Natural killer cell (primary cell): ENCODE measurements around the gene TGM4. TPM values are rescaled to one million over a fixed set of nuclear protein-coding genes. Genes with fewer than 3 reads are reported as not detected.

Source experiments
- ATAC-seq, 3 donors: fragments of 150-1000 bp in 2 of 3; fragments of 200-7000 bp in 1 of 3; cut with Tn5 transposase; 1 replicate in 1 of 3; 2 replicates in 2 of 3; pipeline ENCODE4 v1.10.0; 2021; ENCODE audit warnings: mild to moderate bottlenecking in 2 of 3, moderate library complexity in 2 of 3
- DNase-seq, 2 donors: peaks; one replicate each; pipeline versions ENCODE4 v3.0.0 to v3.0.0-alpha.2; 2013 to 2021; ENCODE audit warnings: mixed read lengths in 1 of 2
- H3K27ac ChIP-seq: one replicate; pipeline ENCODE4 v1.5.1; 2013; ENCODE audit warnings: mild to moderate bottlenecking, low read length
- H3K27me3 ChIP-seq: one replicate; pipeline ENCODE4 v1.6.1; 2013; ENCODE audit warnings: low read length; ENCODE audit not compliant: control insufficient read depth, insufficient read depth
- H3K36me3 ChIP-seq: one replicate; pipeline ENCODE4 v1.6.1; 2013; ENCODE audit warnings: low read length; ENCODE audit not compliant: control insufficient read depth, insufficient read depth
- H3K4me1 ChIP-seq: one replicate; pipeline ENCODE4 v1.6.1; 2013; ENCODE audit warnings: low read length; ENCODE audit not compliant: control insufficient read depth, insufficient read depth
- H3K4me3 ChIP-seq: one replicate; pipeline ENCODE4 v1.5.1; 2013; ENCODE audit warnings: low read length
- H3K9me3 ChIP-seq: one replicate; pipeline ENCODE4 v1.6.1; 2013; ENCODE audit warnings: low read length; ENCODE audit not compliant: control insufficient read depth, insufficient read depth
- H3K27ac Mint-ChIP-seq, 2 donors: one replicate each; pipeline ENCODE4 v1.8.0; 2022; ENCODE audit warnings: mild to moderate bottlenecking in 2 of 2, mixed read lengths in 2 of 2, moderate library complexity in 1 of 2
- H3K27me3 Mint-ChIP-seq, 2 donors: one replicate each; pipeline ENCODE4 v1.8.0; 2022; ENCODE audit warnings: low read depth in 2 of 2, mixed read lengths in 2 of 2
- H3K36me3 Mint-ChIP-seq: one replicate; pipeline ENCODE4 v1.8.0; 2022; ENCODE audit warnings: mixed read lengths
- H3K4me1 Mint-ChIP-seq, 2 donors: one replicate each; pipeline ENCODE4 v1.8.0; 2022; ENCODE audit warnings: mixed read lengths in 2 of 2
- H3K4me3 Mint-ChIP-seq: one replicate; pipeline ENCODE4 v1.8.0; 2022; ENCODE audit warnings: mild to moderate bottlenecking, moderate library complexity, mixed read lengths
- H3K9me3 Mint-ChIP-seq, 2 donors: one replicate each; pipeline ENCODE4 v1.8.0; 2022; ENCODE audit warnings: mixed read lengths in 2 of 2
- WGBS: methylation state at CpG from one replicate; pipeline ENCODE4 v1.1.7; 2013; ENCODE audit warnings: missing lambda C conversion rate; ENCODE audit not compliant: insufficient coverage; 5-methylcytosine and 5-hydroxymethylcytosine counted together
- intact Hi-C: fragments of 100-400 bp; cut with micrococcal nuclease; formaldehyde crosslinking; loops from one replicate; pipeline ENCODE4 v1.14.2; 2022
- total RNA-seq, 4 donors: library from RNA; stranded (reverse); fragments of 120-200 nt in 1 of 4; gene quantifications; one replicate each; pipeline versions ENCODE4 v1.2.3 to v1.2.4, GENCODE V29; 2013 to 2022
- TF ChIP-seq, protein P1 (sequence below): fragments of 200-600 bp; IDR thresholded peaks from one replicate; pipeline ENCODE4 v1.8.0; 2022; ENCODE audit warnings: antibody characterized with exemption

Gene TGM4
- total RNA-seq, 3 donors from 2014 or later (not counting 1 experiment from before 2014, with no cell fraction given): not detected

DNA sequence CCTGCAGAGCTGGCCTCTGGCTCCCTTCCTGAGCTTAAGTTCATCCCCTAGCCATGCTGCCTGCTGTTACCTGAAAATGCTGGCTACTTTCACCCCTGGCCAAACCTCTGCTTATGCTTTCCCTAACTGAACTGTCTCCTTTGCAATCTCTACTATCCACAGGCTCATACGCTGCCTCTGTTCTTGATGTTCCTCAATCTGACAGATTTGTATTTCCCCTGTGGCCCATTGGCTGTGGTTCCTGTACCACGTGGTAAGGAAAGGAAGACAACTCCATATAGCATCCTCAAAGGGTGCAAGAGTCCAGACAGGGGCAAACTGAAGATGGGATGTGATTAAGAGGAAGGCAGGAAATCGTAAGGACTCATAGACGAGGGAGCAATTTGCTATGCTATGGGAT lies 33.2 kb downstream of the TGM4 start:
- ATAC-seq: no peak
- H3K27me3 Mint-ChIP-seq: peaks cover 0 to 37% of the 10 kb centered on the region in 2 donors
- H3K27ac ChIP-seq: no peak overlapping the region
- no peaks in the 10 kb centered on the region for H3K36me3 ChIP-seq
- H3K27me3 ChIP-seq: peaks cover 3% of the 10 kb centered on the region
- no peaks in the 10 kb centered on the region for H3K4me1 ChIP-seq
- no peak overlapping the region for H3K4me3 ChIP-seq
- H3K9me3 ChIP-seq: no peaks in the 10 kb centered on the region
- no peaks in the 10 kb centered on the region for H3K4me1 Mint-ChIP-seq
- WGBS: 70% methylated on average over 4 of the region's 4 CpGs
- H3K36me3 Mint-ChIP-seq: no peaks in the 10 kb centered on the region
- no peaks in the 10 kb centered on the region for H3K9me3 Mint-ChIP-seq
- DNase-seq: no peak
- TF ChIP-seq, protein P1, sequence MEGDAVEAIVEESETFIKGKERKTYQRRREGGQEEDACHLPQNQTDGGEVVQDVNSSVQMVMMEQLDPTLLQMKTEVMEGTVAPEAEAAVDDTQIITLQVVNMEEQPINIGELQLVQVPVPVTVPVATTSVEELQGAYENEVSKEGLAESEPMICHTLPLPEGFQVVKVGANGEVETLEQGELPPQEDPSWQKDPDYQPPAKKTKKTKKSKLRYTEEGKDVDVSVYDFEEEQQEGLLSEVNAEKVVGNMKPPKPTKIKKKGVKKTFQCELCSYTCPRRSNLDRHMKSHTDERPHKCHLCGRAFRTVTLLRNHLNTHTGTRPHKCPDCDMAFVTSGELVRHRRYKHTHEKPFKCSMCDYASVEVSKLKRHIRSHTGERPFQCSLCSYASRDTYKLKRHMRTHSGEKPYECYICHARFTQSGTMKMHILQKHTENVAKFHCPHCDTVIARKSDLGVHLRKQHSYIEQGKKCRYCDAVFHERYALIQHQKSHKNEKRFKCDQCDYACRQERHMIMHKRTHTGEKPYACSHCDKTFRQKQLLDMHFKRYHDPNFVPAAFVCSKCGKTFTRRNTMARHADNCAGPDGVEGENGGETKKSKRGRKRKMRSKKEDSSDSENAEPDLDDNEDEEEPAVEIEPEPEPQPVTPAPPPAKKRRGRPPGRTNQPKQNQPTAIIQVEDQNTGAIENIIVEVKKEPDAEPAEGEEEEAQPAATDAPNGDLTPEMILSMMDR: no peak
- intact Hi-C loops: no loop called here
- H3K4me3 Mint-ChIP-seq: no peak overlapping the region
- no peak overlapping the region for H3K27ac Mint-ChIP-seq

DNA sequence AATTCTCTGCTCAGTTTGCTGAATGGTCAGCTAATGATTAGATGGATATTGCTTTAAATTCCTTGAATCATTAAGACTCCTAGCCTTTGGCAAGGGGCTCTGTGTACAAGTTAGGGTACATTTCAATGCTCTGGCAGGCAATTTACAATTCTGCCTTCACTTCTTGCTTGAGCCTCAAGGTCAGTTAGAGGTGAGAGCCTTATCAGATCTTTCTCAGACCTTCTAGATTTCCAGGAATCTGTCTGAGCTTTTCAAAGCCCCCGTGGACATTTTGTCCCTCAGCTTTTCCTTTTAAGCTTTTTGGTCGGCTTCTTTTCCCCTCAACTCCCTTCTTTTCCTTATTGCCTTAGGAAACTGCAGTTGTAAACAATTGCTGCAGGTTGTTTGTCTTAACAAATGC lies 34.7 kb downstream of the TGM4 start:
- Histone ChIP-seq H3K4me1 (no peaks in the 10 kb centered on the region), H3K27ac (no peak overlapping the region), H3K36me3 (no peaks in the 10 kb centered on the region), H3K4me3 (no peak overlapping the region), H3K27me3 (peaks cover 3% of the 10 kb centered on the region), H3K9me3 (no peaks in the 10 kb centered on the region)
- ATAC-seq (no peak), DNase-seq (no peak)
- Mint-ChIP-seq H3K27me3 (peaks cover 0 to 37% of the 10 kb centered on the region in 2 donors), H3K4me3 (no peak overlapping the region), H3K4me1 (peaks cover 0 to 7% of the 10 kb centered on the region in 2 donors), H3K36me3 (no peaks in the 10 kb centered on the region), H3K27ac (no peak overlapping the region), H3K9me3 (no peaks in the 10 kb centered on the region)
- WGBS: 21% methylated on average over 2 of the region's 2 CpGs
- intact Hi-C loops: no loop called here
- TF ChIP-seq, protein P1: no peak

DNA sequence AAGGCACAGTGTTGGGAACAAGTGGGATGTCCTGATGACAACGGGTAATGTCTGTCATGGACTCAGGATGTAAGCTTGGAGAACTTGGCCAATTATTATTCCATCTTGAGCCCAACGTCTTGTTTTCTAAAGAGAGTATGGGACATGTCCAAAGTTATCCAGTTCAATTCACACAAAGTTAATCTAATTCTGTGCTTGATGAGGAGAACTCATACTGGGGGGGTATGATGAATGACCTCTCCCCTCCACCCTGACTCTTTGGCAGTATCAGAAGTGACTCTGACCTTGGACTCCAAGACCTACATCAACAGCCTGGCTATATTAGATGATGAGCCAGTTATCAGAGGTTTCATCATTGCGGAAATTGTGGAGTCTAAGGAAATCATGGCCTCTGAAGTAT lies 36.3 kb downstream of the TGM4 start:
- peaks cover 0 to 37% of the 10 kb centered on the region in 2 donors for H3K27me3 Mint-ChIP-seq
- DNase-seq: no peak
- ATAC-seq: no peak
- intact Hi-C loops: no loop called here
- H3K36me3 Mint-ChIP-seq: no peaks in the 10 kb centered on the region
- no peak overlapping the region for H3K27ac ChIP-seq
- H3K4me3 ChIP-seq: no peak overlapping the region
- H3K9me3 ChIP-seq: no peaks in the 10 kb centered on the region
- 100% methylated on average over 2 of the region's 3 CpGs for WGBS
- no peaks in the 10 kb centered on the region for H3K36me3 ChIP-seq
- no peaks in the 10 kb centered on the region for H3K4me1 ChIP-seq
- TF ChIP-seq, protein P1: no peak
- no peak overlapping the region for H3K4me3 Mint-ChIP-seq
- peaks cover 3% of the 10 kb centered on the region for H3K27me3 ChIP-seq
- peaks cover 0 to 10% of the 10 kb centered on the region in 2 donors for H3K4me1 Mint-ChIP-seq
- H3K9me3 Mint-ChIP-seq: no peaks in the 10 kb centered on the region
- no peak overlapping the region for H3K27ac Mint-ChIP-seq

DNA sequence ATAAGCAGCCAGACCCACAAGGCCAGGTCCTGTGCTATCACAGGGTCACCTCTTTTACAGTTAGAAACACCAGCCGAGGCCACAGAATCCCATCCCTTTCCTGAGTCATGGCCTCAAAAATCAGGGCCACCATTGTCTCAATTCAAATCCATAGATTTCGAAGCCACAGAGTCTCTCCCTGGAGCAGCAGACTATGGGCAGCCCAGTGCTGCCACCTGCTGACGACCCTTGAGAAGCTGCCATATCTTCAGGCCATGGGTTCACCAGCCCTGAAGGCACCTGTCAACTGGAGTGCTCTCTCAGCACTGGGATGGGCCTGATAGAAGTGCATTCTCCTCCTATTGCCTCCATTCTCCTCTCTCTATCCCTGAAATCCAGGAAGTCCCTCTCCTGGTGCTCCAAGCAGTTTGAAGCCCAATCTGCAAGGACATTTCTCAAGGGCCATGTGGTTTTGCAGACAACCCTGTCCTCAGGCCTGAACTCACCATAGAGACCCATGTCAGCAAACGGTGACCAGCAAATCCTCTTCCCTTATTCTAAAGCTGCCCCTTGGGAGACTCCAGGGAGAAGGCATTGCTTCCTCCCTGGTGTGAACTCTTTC lies 39.6 kb downstream of the TGM4 start:
- Mint-ChIP-seq H3K27me3 (peaks cover 0 to 12% of the 10 kb centered on the region in 2 donors), H3K4me3 (no peak overlapping the region), H3K36me3 (peaks cover under 1% of the 10 kb centered on the region), H3K27ac (no peak overlapping the region), H3K9me3 (no peaks in the 10 kb centered on the region), H3K4me1 (peaks cover 0 to 10% of the 10 kb centered on the region in 2 donors)
- Histone ChIP-seq H3K9me3 (no peaks in the 10 kb centered on the region), H3K27ac (no peak overlapping the region), H3K36me3 (peaks cover 10% of the 10 kb centered on the region), H3K4me1 (no peaks in the 10 kb centered on the region), H3K27me3 (peaks cover 3% of the 10 kb centered on the region), H3K4me3 (no peak overlapping the region)
- ATAC-seq: peak; percentile 68 to 90 (median 77)
- 21% methylated on average over 4 of the region's 4 CpGs for WGBS
- intact Hi-C loops: loop anchor here (1.0 to 2.0 kb wide), 2 partner anchors 381 to 591 kb away; no protein-coding TSS in a partner anchor
- peak; percentile 59 to 82 for DNase-seq
- TF ChIP-seq, protein P1: peak; percentile 73
